Gastroesophageal sphincter (tissue), 3 donors: ENCODE data around the gene RRP7A.

Experiments used
- POLR2AphosphoS5 ChIP-seq: sonication (generic); formaldehyde crosslinking; IDR thresholded peaks from one replicate; pipeline ENCODE4 v1.6.1; 2017; ENCODE audit warnings: antibody characterized with exemption
- TF ChIP-seq, protein P1 (sequence below), 4 experiments: fragments of 200-600 bp in 2 of 4; fragments of 450-650 bp in 2 of 4; sonication (generic) in 1 of 4; IDR thresholded peaks; one replicate each; pipeline ENCODE4 v1.5.1; 2017 to 2019; ENCODE audit warnings: antibody characterized with exemption in 4 of 4, mild to moderate bottlenecking in 2 of 4, moderate library complexity in 2 of 4

- TF ChIP-seq, protein P1, sequence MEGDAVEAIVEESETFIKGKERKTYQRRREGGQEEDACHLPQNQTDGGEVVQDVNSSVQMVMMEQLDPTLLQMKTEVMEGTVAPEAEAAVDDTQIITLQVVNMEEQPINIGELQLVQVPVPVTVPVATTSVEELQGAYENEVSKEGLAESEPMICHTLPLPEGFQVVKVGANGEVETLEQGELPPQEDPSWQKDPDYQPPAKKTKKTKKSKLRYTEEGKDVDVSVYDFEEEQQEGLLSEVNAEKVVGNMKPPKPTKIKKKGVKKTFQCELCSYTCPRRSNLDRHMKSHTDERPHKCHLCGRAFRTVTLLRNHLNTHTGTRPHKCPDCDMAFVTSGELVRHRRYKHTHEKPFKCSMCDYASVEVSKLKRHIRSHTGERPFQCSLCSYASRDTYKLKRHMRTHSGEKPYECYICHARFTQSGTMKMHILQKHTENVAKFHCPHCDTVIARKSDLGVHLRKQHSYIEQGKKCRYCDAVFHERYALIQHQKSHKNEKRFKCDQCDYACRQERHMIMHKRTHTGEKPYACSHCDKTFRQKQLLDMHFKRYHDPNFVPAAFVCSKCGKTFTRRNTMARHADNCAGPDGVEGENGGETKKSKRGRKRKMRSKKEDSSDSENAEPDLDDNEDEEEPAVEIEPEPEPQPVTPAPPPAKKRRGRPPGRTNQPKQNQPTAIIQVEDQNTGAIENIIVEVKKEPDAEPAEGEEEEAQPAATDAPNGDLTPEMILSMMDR (IDR thresholded peaks at IDR 0.05): no peak
- no peak for TF ChIP-seq POLR2AphosphoS5
Observed at GRCh38 chr22:42468841-42469240, 50.8 kb downstream of the RRP7A start.
